PFSK-1 (cell line): Measurements from ENCODE around the gene SPDYA.

ENCODE experiments used
- FOXP2 ChIP-seq: optimal IDR thresholded peaks from 2 replicates; pipeline ENCODE3; 2011; ENCODE audit warnings: borderline replicate concordance, control low read depth, inconsistent platforms; ENCODE audit not compliant: insufficient read depth; ENCODE audit errors: extremely low read length, extremely low read depth
- POLR2AphosphoS5 ChIP-seq: IDR thresholded peaks from 2 replicates; pipeline ENCODE4 v1.6.1; 2012; ENCODE audit warnings: low read depth, mild to moderate bottlenecking, control low read depth, low read length, moderate library complexity
- SIN3A ChIP-seq: IDR thresholded peaks from 2 replicates; pipeline ENCODE4 v1.6.1; 2012; ENCODE audit warnings: mild to moderate bottlenecking, low read length, moderate library complexity, borderline replicate concordance; ENCODE audit not compliant: insufficient read depth
- TAF1 ChIP-seq: IDR thresholded peaks from 2 replicates; pipeline ENCODE4 v1.6.1; 2012; ENCODE audit warnings: low read length, control low read depth, borderline replicate concordance; ENCODE audit not compliant: insufficient read depth
- TF ChIP-seq, protein P1 (sequence below), 2 experiments: IDR thresholded peaks; 2 replicates each; pipeline versions ENCODE4 v1.6.1 to v1.8.0; 2011 to 2012; ENCODE audit warnings: low read depth in 2 of 2, low read length in 2 of 2, control low read depth in 1 of 2, inconsistent platforms in 1 of 2, mild to moderate bottlenecking in 1 of 2, moderate library complexity in 1 of 2; ENCODE audit not compliant: insufficient read depth in 1 of 2

DNA sequence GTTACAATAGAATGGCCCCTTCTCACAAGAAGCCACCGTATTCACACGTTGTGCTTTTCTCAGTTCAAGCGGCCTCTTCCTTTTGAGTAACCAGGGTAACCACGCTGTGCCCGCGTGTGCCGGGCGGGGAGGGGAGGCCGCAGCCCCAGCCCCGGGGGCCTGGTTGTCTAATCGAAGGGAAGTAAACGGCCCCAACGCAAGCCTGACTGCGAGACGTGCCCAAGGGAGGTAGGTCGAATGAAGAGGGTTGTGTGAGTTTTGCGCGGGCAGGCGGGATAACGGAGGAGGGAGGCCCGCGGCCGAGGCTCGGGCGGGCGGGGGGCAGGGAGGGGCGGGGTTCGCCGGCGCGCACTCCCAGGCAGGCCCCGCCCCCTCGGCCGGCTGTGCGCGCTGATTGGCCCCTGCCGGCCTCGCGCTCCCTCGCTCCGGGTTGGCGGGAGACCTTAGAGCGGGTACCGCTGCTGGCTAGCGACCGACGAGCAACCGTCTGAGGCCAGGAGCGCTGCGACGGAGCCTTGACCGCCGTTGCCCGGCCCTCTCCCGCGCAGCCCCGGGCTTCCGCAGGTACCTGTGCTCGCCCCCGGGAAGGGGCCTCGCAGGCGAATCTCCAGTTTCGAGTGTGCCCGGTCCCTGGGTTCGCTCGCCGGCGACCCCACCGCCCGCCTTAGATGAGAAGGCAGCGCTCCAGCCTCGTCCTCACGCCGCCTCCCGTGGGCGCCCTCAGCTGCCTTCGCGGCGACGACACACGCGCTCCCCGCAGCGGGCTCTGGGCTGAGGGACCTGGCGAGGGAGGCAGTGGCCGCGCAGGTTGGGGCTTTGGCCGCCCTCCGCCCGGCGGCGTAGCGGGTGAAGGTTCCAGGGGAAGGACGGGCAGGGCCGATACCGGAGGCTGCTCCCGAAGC lies at the start of gene SPDYA:
- no peak for TF ChIP-seq POLR2AphosphoS5
- TF ChIP-seq, protein P1, sequence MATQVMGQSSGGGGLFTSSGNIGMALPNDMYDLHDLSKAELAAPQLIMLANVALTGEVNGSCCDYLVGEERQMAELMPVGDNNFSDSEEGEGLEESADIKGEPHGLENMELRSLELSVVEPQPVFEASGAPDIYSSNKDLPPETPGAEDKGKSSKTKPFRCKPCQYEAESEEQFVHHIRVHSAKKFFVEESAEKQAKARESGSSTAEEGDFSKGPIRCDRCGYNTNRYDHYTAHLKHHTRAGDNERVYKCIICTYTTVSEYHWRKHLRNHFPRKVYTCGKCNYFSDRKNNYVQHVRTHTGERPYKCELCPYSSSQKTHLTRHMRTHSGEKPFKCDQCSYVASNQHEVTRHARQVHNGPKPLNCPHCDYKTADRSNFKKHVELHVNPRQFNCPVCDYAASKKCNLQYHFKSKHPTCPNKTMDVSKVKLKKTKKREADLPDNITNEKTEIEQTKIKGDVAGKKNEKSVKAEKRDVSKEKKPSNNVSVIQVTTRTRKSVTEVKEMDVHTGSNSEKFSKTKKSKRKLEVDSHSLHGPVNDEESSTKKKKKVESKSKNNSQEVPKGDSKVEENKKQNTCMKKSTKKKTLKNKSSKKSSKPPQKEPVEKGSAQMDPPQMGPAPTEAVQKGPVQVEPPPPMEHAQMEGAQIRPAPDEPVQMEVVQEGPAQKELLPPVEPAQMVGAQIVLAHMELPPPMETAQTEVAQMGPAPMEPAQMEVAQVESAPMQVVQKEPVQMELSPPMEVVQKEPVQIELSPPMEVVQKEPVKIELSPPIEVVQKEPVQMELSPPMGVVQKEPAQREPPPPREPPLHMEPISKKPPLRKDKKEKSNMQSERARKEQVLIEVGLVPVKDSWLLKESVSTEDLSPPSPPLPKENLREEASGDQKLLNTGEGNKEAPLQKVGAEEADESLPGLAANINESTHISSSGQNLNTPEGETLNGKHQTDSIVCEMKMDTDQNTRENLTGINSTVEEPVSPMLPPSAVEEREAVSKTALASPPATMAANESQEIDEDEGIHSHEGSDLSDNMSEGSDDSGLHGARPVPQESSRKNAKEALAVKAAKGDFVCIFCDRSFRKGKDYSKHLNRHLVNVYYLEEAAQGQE (IDR thresholded peaks at IDR 0.05; ENCODE audit: insufficient read depth in 1 of 2, low read depth in 2 of 2, low read length in 2 of 2), result no peak
- TF ChIP-seq SIN3A, result no peak
- TF ChIP-seq TAF1, result no peak
- TF ChIP-seq FOXP2, result peak; percentile 39
